ENCODE results near the gene PLA2G4B. TPM values are rescaled to one million over a fixed set of nuclear protein-coding genes. Genes with fewer than 3 reads are reported as not detected.

Gene PLA2G4B
- total and polyA plus RNA-seq, 9 of the 15 experiments (the other 6 are each of a cell fraction or from before 2014, with no cell fraction given): 0.07 to 6.1 (median 2.8) TPM

DNA sequence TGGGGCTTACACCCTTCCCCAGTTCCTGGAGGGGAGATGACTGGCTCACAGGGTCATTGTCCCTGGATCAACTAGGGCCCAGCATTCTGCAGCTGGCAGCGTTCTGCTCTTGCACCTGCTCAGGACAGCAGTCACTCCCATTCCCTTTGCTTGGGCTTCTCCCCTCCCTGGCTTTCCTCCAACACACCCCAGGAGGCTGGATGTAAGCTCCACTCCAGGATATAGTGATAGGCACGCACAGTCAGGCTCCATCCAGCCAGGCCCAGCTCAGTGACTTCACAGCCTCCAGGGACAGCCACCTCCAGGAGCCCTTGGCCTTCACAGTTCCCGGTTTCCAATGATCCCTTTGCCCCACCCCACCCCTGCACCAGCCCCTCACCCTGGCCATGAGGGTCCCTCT is 53.3 kb downstream of the PLA2G4B start:
- TF ChIP-seq TAF7 (tag; IDR thresholded peaks at IDR 0.05): no peak
- no peak for TF ChIP-seq ZNF41 (CRISPR knock-in tag; conservative IDR thresholded peaks at IDR 0.05)
- ChIA-PET POLR2A (no interaction called here), CTCF (ENCODE audit: low intra/inter-chr PET ratio) (no interaction called here)
- in situ Hi-C loops (cut with MboI): no loop called here
- no TSS peak for BruUV-seq (replicated peaks)
- intact Hi-C loops (cut with micrococcal nuclease): no loop called here
- H4K20me1 ChIP-seq (replicated peaks; ENCODE audit: control insufficient read depth, insufficient read depth, low read length): peaks cover 9% of the 10 kb centered on the region; the same call in 1 of the 2 replicates
- no peaks in the 10 kb centered on the region for H3K79me2 ChIP-seq (ENCODE audit: control insufficient read depth, insufficient read depth, low read length)
- H3K27me3 ChIP-seq (ENCODE audit: control insufficient read depth in 2 of 2, insufficient read depth in 2 of 2, low read length in 2 of 2): peaks cover 17 to 58% of the 10 kb centered on the region in 2 experiments; a peak in 3 of 5 replicates
- no peaks in the 10 kb centered on the region for H3K36me3 ChIP-seq (ENCODE audit: control insufficient read depth, insufficient read depth, low read length)
- H3K4me1 ChIP-seq (replicated peaks in 1 of 2; ENCODE audit: control insufficient read depth in 2 of 2, insufficient read depth in 2 of 2, low read length in 2 of 2): peaks cover 0 to 28% of the 10 kb centered on the region in 2 experiments; a peak in 3 of 5 replicates
- peaks cover 3% of the 10 kb centered on the region for H3K9me1 ChIP-seq (ENCODE audit: control insufficient read depth, insufficient read depth, low read length)
- no peak overlapping the region for H3K27ac ChIP-seq (ENCODE audit: extremely low read depth, low read depth, low read length)
- H3K4me2 ChIP-seq (ENCODE audit: insufficient read depth, low read length): no peak overlapping the region
- ATAC-seq (no peak), DNase-seq (ENCODE audit: extremely low read depth in 1 of 4, low spot score in 3 of 4) (no peak), FAIRE-seq (no peak)
- no peak overlapping the region for H3K9ac ChIP-seq (ENCODE audit: insufficient read depth in 1 of 2, low read depth in 2 of 2, low read length in 2 of 2)
- H3K9me3 ChIP-seq (replicated peaks; ENCODE audit: control insufficient read depth, insufficient read depth, low read depth, low read length): no peaks in the 10 kb centered on the region
- H2AFZ ChIP-seq (ENCODE audit: low read depth, low read length): no peak overlapping the region
- WGBS (ENCODE audit: insufficient coverage, low coverage, missing lambda C conversion rate): 0% methylated on average over 3 of the region's 3 CpGs
- no peak overlapping the region for H3K4me3 ChIP-seq

DNA sequence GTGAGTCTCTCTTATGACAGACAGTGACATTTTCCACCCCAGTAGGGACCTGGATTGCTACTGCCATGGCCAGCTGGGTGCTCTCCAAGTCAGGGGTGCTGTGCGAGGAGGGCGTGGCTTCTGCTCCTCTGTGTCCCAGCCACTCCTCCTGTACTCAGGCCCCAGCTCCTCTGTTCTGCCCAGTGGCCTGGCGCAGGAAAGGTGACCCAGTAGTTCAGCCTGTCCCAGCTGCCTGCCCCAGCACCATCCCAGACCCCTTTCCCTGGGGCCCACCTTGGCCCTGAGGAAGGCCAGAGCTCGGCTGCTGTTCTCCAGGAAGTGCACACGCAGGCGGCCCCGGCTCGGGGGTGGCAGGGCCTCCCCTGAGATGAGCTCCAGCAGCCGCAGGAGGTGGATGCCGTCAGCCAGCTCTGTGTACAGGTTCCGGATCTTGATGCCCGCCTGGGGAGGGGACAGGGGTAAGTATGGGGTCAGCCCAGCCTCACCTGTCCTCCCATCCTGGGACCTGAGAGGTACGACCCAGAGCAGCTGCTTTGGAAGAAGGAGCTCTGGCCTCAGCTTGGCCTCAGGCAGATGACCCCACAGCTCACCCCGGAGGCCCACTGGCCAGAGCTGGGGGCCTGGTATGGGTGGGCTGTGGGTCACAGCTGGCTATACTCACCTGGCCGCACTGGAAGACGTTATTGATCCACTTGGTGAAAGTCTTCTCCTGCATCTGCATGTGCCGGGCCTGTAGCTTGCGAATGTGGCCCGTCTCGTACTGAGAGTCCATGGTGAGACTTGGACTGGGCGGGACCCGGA is 54.2 kb downstream of the PLA2G4B start:
- H4K20me1 ChIP-seq (replicated peaks; ENCODE audit: control insufficient read depth, insufficient read depth, low read length): peaks cover 9% of the 10 kb centered on the region; the same call in 1 of the 2 replicates
- CTCF ChIA-PET (ENCODE audit: low intra/inter-chr PET ratio): no interaction called here
- peaks cover 13 to 49% of the 10 kb centered on the region in 2 experiments; a peak in 3 of 5 replicates for H3K27me3 ChIP-seq (ENCODE audit: control insufficient read depth in 2 of 2, insufficient read depth in 2 of 2, low read length in 2 of 2)
- peak in 1 of 4 experiments; percentile 24 for DNase-seq (ENCODE audit: extremely low read depth in 1 of 4, low spot score in 3 of 4)
- ATAC-seq: peak; percentile 46; the same call in 2 of the 3 replicates
- H3K79me2 ChIP-seq (ENCODE audit: control insufficient read depth, insufficient read depth, low read length): no peaks in the 10 kb centered on the region
- peaks cover 3% of the 10 kb centered on the region for H3K9me1 ChIP-seq (ENCODE audit: control insufficient read depth, insufficient read depth, low read length)
- no peak for FAIRE-seq
- no peak overlapping the region for H3K4me3 ChIP-seq
- in situ Hi-C loops (cut with MboI): no loop called here
- H3K4me1 ChIP-seq (replicated peaks in 1 of 2; ENCODE audit: control insufficient read depth in 2 of 2, insufficient read depth in 2 of 2, low read length in 2 of 2): peaks cover 0 to 28% of the 10 kb centered on the region in 2 experiments; a peak in 3 of 5 replicates
- 28% methylated on average over 19 of the region's 22 CpGs for WGBS (ENCODE audit: insufficient coverage, low coverage, missing lambda C conversion rate)
- POLR2A ChIA-PET: interaction anchor here (0.5 to 0.8 kb wide), 2 partner anchors 12 to 103 kb away, joined by 3 to 5 read pairs; no protein-coding TSS in a partner anchor
- intact Hi-C loops (cut with micrococcal nuclease): no loop called here
- H3K36me3 ChIP-seq (ENCODE audit: control insufficient read depth, insufficient read depth, low read length): no peaks in the 10 kb centered on the region
- H2AFZ ChIP-seq (ENCODE audit: low read depth, low read length): no peak overlapping the region
- BruUV-seq (replicated peaks): no TSS peak
- H3K9ac ChIP-seq (ENCODE audit: insufficient read depth in 1 of 2, low read depth in 2 of 2, low read length in 2 of 2): peak overlapping the region in 1 of 2 experiments; percentile 36; a peak in 1 of 4 replicates
- H3K27ac ChIP-seq (ENCODE audit: extremely low read depth, low read depth, low read length): no peak overlapping the region
- no peak overlapping the region for H3K4me2 ChIP-seq (ENCODE audit: insufficient read depth, low read length)
- H3K9me3 ChIP-seq (replicated peaks; ENCODE audit: control insufficient read depth, insufficient read depth, low read depth, low read length): no peaks in the 10 kb centered on the region
- TF ChIP-seq, protein P1, sequence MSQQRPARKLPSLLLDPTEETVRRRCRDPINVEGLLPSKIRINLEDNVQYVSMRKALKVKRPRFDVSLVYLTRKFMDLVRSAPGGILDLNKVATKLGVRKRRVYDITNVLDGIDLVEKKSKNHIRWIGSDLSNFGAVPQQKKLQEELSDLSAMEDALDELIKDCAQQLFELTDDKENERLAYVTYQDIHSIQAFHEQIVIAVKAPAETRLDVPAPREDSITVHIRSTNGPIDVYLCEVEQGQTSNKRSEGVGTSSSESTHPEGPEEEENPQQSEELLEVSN (IDR thresholded peaks at IDR 0.05; ENCODE audit: borderline replicate concordance in 1 of 2, extremely low read depth in 1 of 2, insufficient read depth in 1 of 2, insufficient read length in 1 of 2, low read depth in 1 of 2, low read length in 1 of 2, poor library complexity in 1 of 2, severe bottlenecking in 1 of 2): no peak
- TF ChIP-seq ZNF398 (CRISPR knock-in tag; IDR thresholded peaks at IDR 0.05) (no peak), RCOR1 (IDR thresholded peaks at IDR 0.05; ENCODE audit: borderline replicate concordance in 1 of 2, low read depth in 2 of 2, low read length in 2 of 2) (no peak), KDM2B (CRISPR knock-in tag; IDR thresholded peaks at IDR 0.05) (no peak)
- TF ChIP-seq, protein P2, sequence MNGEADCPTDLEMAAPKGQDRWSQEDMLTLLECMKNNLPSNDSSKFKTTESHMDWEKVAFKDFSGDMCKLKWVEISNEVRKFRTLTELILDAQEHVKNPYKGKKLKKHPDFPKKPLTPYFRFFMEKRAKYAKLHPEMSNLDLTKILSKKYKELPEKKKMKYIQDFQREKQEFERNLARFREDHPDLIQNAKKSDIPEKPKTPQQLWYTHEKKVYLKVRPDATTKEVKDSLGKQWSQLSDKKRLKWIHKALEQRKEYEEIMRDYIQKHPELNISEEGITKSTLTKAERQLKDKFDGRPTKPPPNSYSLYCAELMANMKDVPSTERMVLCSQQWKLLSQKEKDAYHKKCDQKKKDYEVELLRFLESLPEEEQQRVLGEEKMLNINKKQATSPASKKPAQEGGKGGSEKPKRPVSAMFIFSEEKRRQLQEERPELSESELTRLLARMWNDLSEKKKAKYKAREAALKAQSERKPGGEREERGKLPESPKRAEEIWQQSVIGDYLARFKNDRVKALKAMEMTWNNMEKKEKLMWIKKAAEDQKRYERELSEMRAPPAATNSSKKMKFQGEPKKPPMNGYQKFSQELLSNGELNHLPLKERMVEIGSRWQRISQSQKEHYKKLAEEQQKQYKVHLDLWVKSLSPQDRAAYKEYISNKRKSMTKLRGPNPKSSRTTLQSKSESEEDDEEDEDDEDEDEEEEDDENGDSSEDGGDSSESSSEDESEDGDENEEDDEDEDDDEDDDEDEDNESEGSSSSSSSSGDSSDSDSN (IDR thresholded peaks at IDR 0.05; ENCODE audit: borderline replicate concordance in 1 of 2, low read depth in 2 of 2, low read length in 2 of 2): no peak

Measured in K562 (cell line).